HEK293 (cell line): ENCODE results near the gene LPAR2.

ENCODE experiments used
- CTCF ChIA-PET: fragments of 350-600 bp; formaldehyde crosslinking; extraction: SDS; loops from one replicate; lab custom pipeline; 2021; ENCODE audit warnings: antibody characterized with exemption; lab: Yijun Ruan, JAX
- POLR2A ChIA-PET: fragments of 300-600 bp; formaldehyde crosslinking; extraction: SDS; loops from one replicate; lab custom pipeline; 2020; ENCODE audit warnings: antibody characterized with exemption, inconsistent platforms; lab: Yijun Ruan, JAX
- H3K27ac ChIP-seq: fragments of 200-500 bp; sonication (Bioruptor generic); 2 replicates; pipeline ENCODE4 v1.5.1; 2014; ENCODE audit warnings: low read depth, low read length, control low read depth, inconsistent platforms; ENCODE audit errors: extremely low read depth
- H3K36me3 ChIP-seq, 2 experiments: fragments of 200-500 bp in 1 of 2; sonication (Bioruptor generic) in 1 of 2; 1 replicate in 1 of 2; 2 replicates in 1 of 2; pipeline ENCODE4 v1.5.1; 2014 to 2017; ENCODE audit warnings: inconsistent platforms in 2 of 2, low read length in 2 of 2; ENCODE audit not compliant: control insufficient read depth in 2 of 2, insufficient read depth in 1 of 2
- H3K4me1 ChIP-seq: fragments of 200-500 bp; sonication (Bioruptor generic); 2 replicates; pipeline ENCODE4 v1.5.1; 2014; ENCODE audit warnings: mild to moderate bottlenecking, low read length, inconsistent platforms; ENCODE audit not compliant: control insufficient read depth, insufficient read depth
- H3K4me3 ChIP-seq: 2 replicates; pipeline ENCODE4 v1.5.1; 2011; ENCODE audit warnings: low read depth, mild to moderate bottlenecking, control low read depth, low read length, moderate library complexity
- H3K9me3 ChIP-seq: fragments of 200-500 bp; sonication (Bioruptor generic); 2 replicates; pipeline ENCODE4 v1.5.1; 2014; ENCODE audit warnings: low read depth, low read length, inconsistent platforms; ENCODE audit not compliant: control insufficient read depth, insufficient read depth
- HOXA7 ChIP-seq: sonication (generic); formaldehyde crosslinking; IDR thresholded peaks from 2 replicates; pipeline ENCODE4 v1.8.1; 2022; ENCODE audit warnings: missing genetic modification reagents, borderline replicate concordance
- ZNF266 ChIP-seq: fragments of 450-650 bp; formaldehyde crosslinking; IDR thresholded peaks from 2 replicates; pipeline ENCODE4 v1.5.1; 2016; ENCODE audit warnings: missing biosample characterization, missing genetic modification characterization, low read depth
- ZNF560 ChIP-seq: fragments of 450-650 bp; formaldehyde crosslinking; IDR thresholded peaks from 2 replicates; pipeline ENCODE4 v1.5.1; 2017; ENCODE audit warnings: missing biosample characterization, missing genetic modification characterization, borderline replicate concordance
- TF ChIP-seq, protein P1 (sequence below): fragments of 450-650 bp; formaldehyde crosslinking; IDR thresholded peaks from 2 replicates; pipeline ENCODE4 v1.5.1; 2016; ENCODE audit warnings: missing biosample characterization, missing genetic modification characterization
- TF ChIP-seq, protein P2 (sequence below): fragments of 450-650 bp; formaldehyde crosslinking; IDR thresholded peaks from 2 replicates; pipeline ENCODE4 v1.5.1; 2016; ENCODE audit warnings: missing biosample characterization, missing genetic modification characterization

Gene LPAR2

DNA sequence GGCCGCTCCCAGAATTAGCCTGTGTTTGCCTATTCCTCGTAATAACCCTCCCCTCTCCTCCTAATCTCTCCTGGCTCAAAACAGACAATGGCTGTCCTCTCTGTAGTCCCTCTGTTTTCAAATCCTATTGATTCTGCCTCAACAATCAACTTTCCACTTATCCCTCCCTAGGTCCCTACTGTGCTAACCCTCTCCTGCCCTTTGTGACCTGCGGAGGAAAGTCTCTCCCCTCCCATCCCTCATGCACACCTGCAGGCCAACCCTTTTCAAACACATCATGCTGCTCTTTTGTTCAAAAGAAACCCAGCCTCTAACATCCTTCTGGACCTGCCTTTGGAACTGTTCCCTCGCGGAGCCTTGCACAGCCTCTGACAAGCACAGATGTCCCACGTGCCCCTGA, 52.6 kb downstream of the LPAR2 start:
- H3K27ac ChIP-seq = no peak overlapping the region
- ChIA-PET CTCF (interaction anchor here (0.7 kb wide), 1 partner anchor 529 kb away, joined by 3 read pairs; no protein-coding TSS in a partner anchor), POLR2A (no interaction called here)

More for the DNA sequence above, 52.6 kb downstream of the LPAR2 start:
- Histone ChIP-seq H3K4me3 (no peak overlapping the region), H3K9me3 (no peaks in the 10 kb centered on the region), H3K36me3 (peaks cover 0 to 2% of the 10 kb centered on the region in 2 experiments; a peak in 1 of 3 replicates), H3K4me1 (no peaks in the 10 kb centered on the region)
- TF ChIP-seq ZNF560 (tag by site-specific recombination) = no peak
- TF ChIP-seq, protein P1, sequence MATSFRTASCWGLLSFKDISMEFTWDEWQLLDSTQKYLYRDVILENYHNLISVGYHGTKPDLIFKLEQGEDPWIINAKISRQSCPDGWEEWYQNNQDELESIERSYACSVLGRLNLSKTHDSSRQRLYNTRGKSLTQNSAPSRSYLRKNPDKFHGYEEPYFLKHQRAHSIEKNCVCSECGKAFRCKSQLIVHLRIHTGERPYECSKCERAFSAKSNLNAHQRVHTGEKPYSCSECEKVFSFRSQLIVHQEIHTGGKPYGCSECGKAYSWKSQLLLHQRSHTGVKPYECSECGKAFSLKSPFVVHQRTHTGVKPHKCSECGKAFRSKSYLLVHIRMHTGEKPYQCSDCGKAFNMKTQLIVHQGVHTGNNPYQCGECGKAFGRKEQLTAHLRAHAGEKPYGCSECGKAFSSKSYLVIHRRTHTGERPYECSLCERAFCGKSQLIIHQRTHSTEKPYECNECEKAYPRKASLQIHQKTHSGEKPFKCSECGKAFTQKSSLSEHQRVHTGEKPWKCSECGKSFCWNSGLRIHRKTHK (tag by site-specific recombination) = no peak
- no peak for TF ChIP-seq ZNF266 (tag by site-specific recombination)
- no peak for TF ChIP-seq HOXA7
- TF ChIP-seq, protein P2, sequence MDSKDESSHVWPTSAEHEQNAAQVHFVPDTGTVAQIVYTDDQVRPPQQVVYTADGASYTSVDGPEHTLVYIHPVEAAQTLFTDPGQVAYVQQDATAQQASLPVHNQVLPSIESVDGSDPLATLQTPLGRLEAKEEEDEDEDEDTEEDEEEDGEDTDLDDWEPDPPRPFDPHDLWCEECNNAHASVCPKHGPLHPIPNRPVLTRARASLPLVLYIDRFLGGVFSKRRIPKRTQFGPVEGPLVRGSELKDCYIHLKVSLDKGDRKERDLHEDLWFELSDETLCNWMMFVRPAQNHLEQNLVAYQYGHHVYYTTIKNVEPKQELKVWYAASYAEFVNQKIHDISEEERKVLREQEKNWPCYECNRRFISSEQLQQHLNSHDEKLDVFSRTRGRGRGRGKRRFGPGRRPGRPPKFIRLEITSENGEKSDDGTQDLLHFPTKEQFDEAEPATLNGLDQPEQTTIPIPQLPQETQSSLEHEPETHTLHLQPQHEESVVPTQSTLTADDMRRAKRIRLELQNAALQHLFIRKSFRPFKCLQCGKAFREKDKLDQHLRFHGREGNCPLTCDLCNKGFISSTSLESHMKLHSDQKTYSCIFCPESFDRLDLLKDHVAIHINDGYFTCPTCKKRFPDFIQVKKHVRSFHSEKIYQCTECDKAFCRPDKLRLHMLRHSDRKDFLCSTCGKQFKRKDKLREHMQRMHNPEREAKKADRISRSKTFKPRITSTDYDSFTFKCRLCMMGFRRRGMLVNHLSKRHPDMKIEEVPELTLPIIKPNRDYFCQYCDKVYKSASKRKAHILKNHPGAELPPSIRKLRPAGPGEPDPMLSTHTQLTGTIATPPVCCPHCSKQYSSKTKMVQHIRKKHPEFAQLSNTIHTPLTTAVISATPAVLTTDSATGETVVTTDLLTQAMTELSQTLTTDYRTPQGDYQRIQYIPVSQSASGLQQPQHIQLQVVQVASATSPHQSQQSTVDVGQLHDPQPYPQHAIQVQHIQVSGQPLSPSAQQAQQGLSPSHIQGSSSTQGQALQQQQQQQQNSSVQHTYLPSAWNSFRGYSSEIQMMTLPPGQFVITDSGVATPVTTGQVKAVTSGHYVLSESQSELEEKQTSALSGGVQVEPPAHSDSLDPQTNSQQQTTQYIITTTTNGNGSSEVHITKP (tag by site-specific recombination) = no peak
